Measurements from ENCODE around the gene PARVA.

DNA sequence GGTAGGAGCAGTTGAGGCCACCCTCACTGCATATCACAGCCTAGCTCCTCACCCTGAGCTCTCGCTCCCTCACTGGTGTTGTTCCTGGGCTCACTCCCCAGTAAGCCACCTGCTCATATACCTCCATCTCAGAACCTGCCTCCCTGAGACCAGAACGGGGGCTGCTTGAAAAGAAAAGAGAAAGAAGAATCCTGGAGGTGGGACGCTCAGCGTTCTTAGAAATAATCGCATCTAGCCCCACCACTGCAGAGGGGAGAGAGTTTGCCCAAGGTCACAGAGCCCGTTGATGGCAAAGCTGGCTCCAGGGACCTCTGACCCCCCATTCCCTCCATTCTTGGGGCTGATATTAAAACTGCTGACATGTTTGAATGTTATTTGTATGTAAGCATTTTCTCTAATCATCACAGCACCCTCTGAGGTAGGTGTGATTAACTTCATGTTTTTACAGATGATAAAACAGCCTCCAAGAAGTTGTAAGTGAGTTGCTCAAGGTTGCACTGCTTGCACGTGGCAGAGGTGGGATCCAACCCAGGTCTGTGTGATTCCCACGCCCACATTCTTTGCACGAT, 164.3 kb downstream of the PARVA start:
- TF ChIP-seq CTCF (IDR thresholded peaks at IDR 0.05) (no peak), POLR2A (IDR thresholded peaks at IDR 0.05) (no peak)
